GM13977 (cell line): ENCODE data around the gene POU2AF1.
A peak's percentile ranks its signal among the peaks of the same experiment; 100 is the strongest.

Experiments
- DNase-seq: peaks from one replicate; pipeline ENCODE4 v3.0.0; 2012; ENCODE audit warnings: low spot score
- CTCF ChIP-seq: IDR thresholded peaks from 2 replicates; pipeline ENCODE4 v1.5.1; 2012; ENCODE audit warnings: mild to moderate bottlenecking, control low read depth; ENCODE audit not compliant: insufficient read depth; ENCODE audit errors: extremely low read depth, missing control alignments
- in situ Hi-C: fragments of 300-500 bp; cut with MboI; formaldehyde crosslinking; loops from one replicate; pipeline ENCODE4 v1.12.0; 2022; ENCODE audit warnings: low sequenced_read_pairs, low pct_unique_long_range_greater_than_20kb, mixed read lengths, inconsistent platforms; ENCODE audit not compliant: unreplicated experiment

Gene POU2AF1

DNA sequence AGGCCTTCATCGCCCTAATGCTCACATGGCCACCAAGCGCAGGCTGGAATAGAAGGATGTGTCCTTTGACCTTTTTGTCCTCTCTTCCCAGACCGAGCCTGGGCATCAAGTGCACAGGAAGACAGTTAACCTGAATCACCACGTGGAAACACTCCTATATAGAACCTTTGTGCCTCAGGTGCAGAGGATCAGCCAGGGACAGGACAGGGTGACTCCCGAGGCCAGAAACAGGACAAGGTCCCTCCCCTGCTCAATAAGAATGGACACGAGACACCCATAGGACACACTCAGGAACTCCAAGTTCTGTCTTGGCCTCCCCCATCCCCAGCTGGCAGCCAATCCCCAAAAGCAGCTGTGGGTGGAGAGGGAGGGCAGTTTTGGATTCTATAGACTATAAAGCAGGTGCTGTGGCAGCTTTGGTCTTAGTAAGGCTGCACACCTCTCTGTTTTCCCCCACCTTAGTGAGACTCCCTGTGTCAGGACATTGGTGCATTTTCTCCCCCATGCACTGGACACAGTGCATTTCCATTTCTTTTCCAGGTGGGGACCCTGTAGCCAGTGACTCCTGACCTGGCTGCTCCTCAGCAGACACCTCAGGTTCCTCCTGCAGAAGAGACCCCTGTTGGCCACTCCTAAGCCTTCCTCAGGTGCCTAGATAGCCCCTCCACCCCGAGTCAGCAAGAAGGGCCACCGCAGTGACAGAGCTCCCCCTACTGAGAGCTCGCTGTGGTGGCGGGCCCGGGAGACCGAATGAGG is 43.6 kb upstream of the POU2AF1 start:
- in situ Hi-C loops, result no loop called here
- peak; percentile 97 for TF ChIP-seq CTCF
- peak; percentile 46 for DNase-seq

DNA sequence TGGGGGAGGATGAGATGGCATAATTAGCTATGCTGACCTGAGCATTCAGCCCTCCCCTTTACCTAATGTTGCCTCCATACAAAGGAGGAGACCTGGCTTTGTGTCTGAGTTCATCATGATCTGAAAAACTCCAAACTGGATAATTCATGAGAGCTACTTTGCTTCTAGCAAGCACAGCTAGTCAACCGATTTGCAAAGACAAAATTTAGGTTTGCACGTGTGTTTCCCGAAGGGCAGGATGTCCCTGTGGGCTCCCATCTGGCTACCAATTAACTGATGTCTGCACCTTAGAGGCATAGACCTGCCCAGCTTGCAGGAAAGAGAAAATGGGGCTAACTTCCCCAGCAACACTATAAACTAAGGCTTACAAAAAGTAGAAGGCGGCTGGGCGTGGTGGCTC is 42.2 kb upstream of the POU2AF1 start:
- DNase-seq, result no peak
- no peak for TF ChIP-seq CTCF
- in situ Hi-C loops, result no loop called here

DNA sequence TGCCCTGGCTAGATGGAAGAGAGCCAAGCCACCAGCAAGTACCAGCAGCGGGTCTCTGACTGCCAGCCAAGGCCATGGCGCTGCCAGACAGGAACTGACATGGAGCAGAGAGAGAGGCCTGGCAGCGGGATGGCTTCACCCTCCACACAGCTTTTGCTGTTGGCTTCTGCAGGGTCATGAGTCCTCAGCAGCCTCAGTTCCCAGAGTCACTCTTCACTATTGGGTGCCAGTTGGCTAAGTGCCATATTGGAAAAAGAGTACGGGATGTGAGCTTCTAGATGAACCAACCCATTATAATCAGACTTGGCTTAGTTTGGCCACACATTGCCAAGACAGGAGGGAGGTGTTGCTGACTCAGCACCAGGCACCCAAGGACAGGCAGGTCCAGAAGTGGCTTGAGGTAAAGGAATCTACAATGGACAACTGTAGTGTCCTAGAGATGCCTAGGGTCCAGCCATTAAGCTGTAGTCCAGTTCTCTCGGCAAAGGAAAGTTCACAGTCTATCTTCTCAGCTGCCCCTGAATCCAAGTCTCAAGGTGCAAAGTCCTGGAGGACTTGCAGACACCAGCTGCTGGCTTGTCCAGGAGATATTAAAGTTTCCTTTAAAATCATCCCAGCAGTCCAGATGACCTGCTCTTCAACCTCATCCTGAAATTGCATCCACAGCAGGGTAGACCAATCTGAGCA is 40.7 kb upstream of the POU2AF1 start:
- no peak for TF ChIP-seq CTCF
- no peak for DNase-seq
- in situ Hi-C loops, result loop anchor here (5.0 kb wide), 1 partner anchor 42 kb away; the partner anchor contains the start of gene POU2AF1

DNA sequence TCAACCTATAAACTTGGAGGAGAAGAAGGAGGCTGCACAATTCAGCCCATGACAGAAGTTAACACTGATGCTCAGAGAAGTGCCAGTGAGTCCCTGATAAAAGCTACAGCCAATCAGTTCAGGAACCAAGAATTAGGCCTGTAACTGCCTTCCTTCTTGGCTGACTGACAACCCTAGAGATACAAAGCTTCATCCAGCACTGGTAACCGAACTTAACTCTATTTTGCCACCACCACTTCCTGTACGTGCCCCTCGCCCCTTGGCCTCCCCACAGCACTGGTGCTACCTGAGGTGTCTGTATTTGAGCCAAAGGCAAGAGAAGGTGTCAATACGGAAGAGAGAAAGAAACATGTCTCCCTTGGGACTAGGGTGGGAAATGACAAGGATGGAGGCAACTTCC is 40.1 kb upstream of the POU2AF1 start:
- DNase-seq, result no peak
- in situ Hi-C loops, result loop anchor here (5.0 kb wide), 1 partner anchor 42 kb away; the partner anchor contains the start of gene POU2AF1
- TF ChIP-seq CTCF, result no peak

DNA sequence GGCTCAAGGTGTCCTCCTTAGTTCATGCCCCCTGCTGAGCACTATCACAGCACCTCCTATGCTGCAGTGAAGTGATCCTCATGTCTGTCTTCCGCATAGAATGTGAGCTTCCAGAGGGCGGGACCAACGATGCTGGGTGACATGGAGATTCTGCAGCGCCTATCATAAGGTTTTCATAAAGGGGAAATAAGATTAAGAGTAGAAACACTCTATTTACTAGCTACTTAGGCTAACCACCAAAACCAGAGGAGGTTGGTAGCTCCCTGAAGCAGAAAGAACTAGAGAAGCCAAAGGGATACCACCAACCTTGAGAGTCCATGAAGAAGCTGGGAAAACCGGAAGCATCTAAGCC is 39.3 kb upstream of the POU2AF1 start:
- TF ChIP-seq CTCF, result no peak
- in situ Hi-C loops, result loop anchor here (5.0 kb wide), 1 partner anchor 41 kb away; the partner anchor contains the start of gene POU2AF1
- no peak for DNase-seq

DNA sequence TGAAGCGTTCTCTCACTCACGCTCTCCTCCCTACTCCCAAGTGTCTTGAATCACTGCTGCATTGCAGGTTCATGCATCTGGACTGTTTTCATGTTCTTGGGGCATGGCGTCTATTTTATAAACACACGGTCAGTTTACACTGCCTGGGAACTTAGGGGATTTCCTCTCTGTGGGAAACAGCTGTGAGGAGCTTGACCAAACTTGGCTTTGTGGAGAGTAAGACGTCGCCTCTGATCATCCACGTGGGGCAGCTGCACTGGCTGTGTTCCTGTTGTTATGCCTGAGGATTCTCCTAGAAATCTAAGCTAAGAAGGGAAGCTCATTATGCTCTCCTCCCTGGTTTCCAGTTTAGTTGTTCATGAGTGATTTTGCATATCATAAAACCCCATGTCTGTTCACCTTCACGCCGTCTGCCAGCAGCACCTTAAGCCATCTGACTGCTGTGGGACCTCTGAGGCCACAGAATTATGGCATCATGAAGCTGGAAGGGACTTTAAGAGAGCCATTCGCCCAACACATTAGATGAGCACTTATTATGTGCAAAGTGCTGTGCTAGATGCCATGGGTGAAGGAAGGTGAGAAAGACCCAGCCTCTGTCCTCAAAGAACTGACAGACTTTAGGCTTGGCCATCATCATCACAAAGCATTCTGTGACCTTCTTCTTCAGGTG is 38.8 kb upstream of the POU2AF1 start:
- in situ Hi-C loops, result loop anchor here (5.0 kb wide), 1 partner anchor 41 kb away; the partner anchor contains the start of gene POU2AF1
- DNase-seq, result no peak
- TF ChIP-seq CTCF, result no peak
